ENCODE results near the gene DNAJC11. TPM values are rescaled to one million over a fixed set of nuclear protein-coding genes. Genes with fewer than 3 reads are reported as not detected.

Gene DNAJC11
- total and polyA plus RNA-seq, 10 donors = 13.3 to 66.9 (median 54.6) TPM

DNA sequence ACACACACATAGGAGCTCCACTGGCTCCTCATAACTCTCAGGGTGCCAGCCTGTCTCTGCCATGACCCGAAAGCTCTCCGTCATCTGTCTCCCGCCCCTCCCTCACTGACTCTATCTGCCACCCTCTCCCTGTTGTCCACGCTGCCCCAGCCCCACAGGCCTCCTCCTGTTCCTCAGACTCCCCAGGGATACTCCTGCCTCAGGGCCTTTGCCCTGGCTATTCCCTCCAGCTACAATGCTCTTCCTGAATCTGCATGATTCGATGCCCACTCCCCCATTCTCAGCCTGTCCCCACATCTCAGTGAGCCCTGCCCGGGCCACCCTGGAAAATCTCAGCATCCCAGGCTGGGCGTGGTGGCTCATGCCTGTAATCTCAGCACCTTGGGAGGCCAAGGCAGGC, 24.6 kb upstream of the DNAJC11 start:
- H3K27me3 ChIP-seq (replicated peaks in 1 of 7) = peaks cover 0 to 3% (median 0%) of the 10 kb centered on the region in 7 donors
- H3K9me3 ChIP-seq = no peaks in the 10 kb centered on the region
- no peaks in the 10 kb centered on the region for H3K36me3 ChIP-seq
- intact Hi-C loops (cut with DNase I; ENCODE audit: low total_unique reads) = loop anchor here (5.0 kb wide), 2 partner anchors 166 to 346 kb away; no protein-coding TSS in a partner anchor
- no peak overlapping the region for H3K4me3 ChIP-seq
- DNase-seq = peak; percentile 30
- TF ChIP-seq, protein P1, sequence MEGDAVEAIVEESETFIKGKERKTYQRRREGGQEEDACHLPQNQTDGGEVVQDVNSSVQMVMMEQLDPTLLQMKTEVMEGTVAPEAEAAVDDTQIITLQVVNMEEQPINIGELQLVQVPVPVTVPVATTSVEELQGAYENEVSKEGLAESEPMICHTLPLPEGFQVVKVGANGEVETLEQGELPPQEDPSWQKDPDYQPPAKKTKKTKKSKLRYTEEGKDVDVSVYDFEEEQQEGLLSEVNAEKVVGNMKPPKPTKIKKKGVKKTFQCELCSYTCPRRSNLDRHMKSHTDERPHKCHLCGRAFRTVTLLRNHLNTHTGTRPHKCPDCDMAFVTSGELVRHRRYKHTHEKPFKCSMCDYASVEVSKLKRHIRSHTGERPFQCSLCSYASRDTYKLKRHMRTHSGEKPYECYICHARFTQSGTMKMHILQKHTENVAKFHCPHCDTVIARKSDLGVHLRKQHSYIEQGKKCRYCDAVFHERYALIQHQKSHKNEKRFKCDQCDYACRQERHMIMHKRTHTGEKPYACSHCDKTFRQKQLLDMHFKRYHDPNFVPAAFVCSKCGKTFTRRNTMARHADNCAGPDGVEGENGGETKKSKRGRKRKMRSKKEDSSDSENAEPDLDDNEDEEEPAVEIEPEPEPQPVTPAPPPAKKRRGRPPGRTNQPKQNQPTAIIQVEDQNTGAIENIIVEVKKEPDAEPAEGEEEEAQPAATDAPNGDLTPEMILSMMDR (IDR thresholded peaks at IDR 0.05 in 8 of 11, conservative IDR thresholded peaks at IDR 0.05 in 3 of 11) = peak in 1 of 11 experiments; percentile 9
- no peak for TF ChIP-seq POLR2AphosphoS5 (IDR thresholded peaks at IDR 0.05)
- WGBS, 5 donors = 91 to 93% (median 92%) methylated on average over 7 of the region's 7 CpGs
- no peak overlapping the region for H3K27ac ChIP-seq
- H3K4me1 ChIP-seq = peaks cover 0 to 4% (median 0%) of the 10 kb centered on the region in 6 donors

DNA sequence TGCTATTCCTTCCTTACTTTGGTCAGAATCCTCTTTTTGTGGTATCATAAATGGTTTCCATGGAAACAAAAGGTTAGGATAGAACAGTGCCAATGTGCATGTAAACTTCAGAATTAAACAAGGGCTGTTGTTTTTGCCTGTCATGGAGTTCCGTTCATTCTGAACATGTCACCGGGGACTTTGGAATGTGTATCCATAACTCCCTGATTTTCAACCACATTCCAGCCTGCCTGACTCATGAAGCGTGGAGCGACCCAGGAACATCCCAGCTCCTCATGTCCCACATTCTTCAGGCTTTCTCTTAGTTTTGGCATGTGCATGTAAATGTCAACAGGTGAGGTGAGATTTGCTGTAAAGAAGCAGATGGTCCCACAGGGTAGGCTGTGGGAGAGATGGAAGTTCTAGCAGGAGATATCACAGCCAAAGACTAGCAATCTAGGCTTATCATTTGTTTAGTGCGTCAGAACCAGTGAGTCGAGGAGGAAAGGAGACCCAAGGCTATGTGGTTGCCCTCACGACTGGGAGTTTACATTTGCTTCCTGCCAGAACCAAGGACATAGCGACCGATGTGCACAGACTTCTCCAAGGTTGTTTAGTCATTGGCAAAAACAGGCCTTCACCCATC, 23.0 kb upstream of the DNAJC11 start:
- peak overlapping the region in 4 of 8 donors; percentile 20 to 60 (median 40) for H3K27ac ChIP-seq
- peaks cover 0 to 3% (median 0%) of the 10 kb centered on the region in 7 donors for H3K27me3 ChIP-seq (replicated peaks in 1 of 7)
- no peaks in the 10 kb centered on the region for H3K36me3 ChIP-seq
- H3K4me3 ChIP-seq = no peak overlapping the region
- 64 to 82% (median 76%) methylated on average over 9 of the region's 9 CpGs for WGBS, 5 donors
- peak; percentile 21 for DNase-seq
- intact Hi-C loops (cut with DNase I; ENCODE audit: low total_unique reads) = loop anchor here (5.0 kb wide), 3 partner anchors 168 to 493 kb away; no protein-coding TSS in a partner anchor
- peaks cover 0 to 8% (median 0%) of the 10 kb centered on the region in 6 donors for H3K4me1 ChIP-seq
- no peaks in the 10 kb centered on the region for H3K9me3 ChIP-seq
- TF ChIP-seq POLR2AphosphoS5 (IDR thresholded peaks at IDR 0.05) = peak in 1 of 3 donors; percentile 52
- no peak for TF ChIP-seq POLR2A (IDR thresholded peaks at IDR 0.05)

GRCh38 chr1:6723621-6724428, 22.2 kb upstream of the DNAJC11 start:
- DNase-seq = peak; percentile 28
- H3K4me1 ChIP-seq = peaks cover 0 to 8% (median 0%) of the 10 kb centered on the region in 6 donors
- no peaks in the 10 kb centered on the region for H3K9me3 ChIP-seq
- H3K36me3 ChIP-seq = no peaks in the 10 kb centered on the region
- H3K27me3 ChIP-seq (replicated peaks in 1 of 7) = peaks cover 0 to 6% (median 0%) of the 10 kb centered on the region in 7 donors
- no peak overlapping the region for H3K4me3 ChIP-seq
- intact Hi-C loops (cut with DNase I; ENCODE audit: low total_unique reads) = loop anchor here (5.0 kb wide), 1 partner anchor 493 kb away; no protein-coding TSS in a partner anchor
- TF ChIP-seq, protein P1 (IDR thresholded peaks at IDR 0.05 in 8 of 11, conservative IDR thresholded peaks at IDR 0.05 in 3 of 11) = no peak
- TF ChIP-seq POLR2A (IDR thresholded peaks at IDR 0.05) (no peak), POLR2AphosphoS5 (IDR thresholded peaks at IDR 0.05) (no peak)
- WGBS, 5 donors = 64 to 76% (median 70%) methylated on average over 17 of the region's 17 CpGs
- H3K27ac ChIP-seq = peak overlapping the region in 1 of 8 donors; percentile 60

- intact Hi-C loops (cut with DNase I; ENCODE audit: low total_unique reads) = loop anchor here (10.0 kb wide), 1 partner anchor 934 kb away; no protein-coding TSS in a partner anchor
- peaks cover 0 to 21% (median 16%) of the 10 kb centered on the region in 8 donors for H3K9me3 ChIP-seq
- peaks cover 0 to 4% (median 0%) of the 10 kb centered on the region in 7 donors for H3K27me3 ChIP-seq (replicated peaks in 1 of 7)
- no peak for DNase-seq
- no peak for TF ChIP-seq POLR2A (IDR thresholded peaks at IDR 0.05)
- TF ChIP-seq POLR2AphosphoS5 (IDR thresholded peaks at IDR 0.05) = no peak
- TF ChIP-seq, protein P1 (IDR thresholded peaks at IDR 0.05 in 8 of 11, conservative IDR thresholded peaks at IDR 0.05 in 3 of 11) = no peak
- WGBS, 5 donors = 62 to 96% (median 79%) methylated on average over 1 of the region's 1 CpG
- no peak overlapping the region for H3K27ac ChIP-seq
- H3K36me3 ChIP-seq = no peaks in the 10 kb centered on the region
- H3K4me1 ChIP-seq = no peaks in the 10 kb centered on the region
- H3K4me3 ChIP-seq = no peak overlapping the region
Observed at GRCh38 chr1:6711174-6711573, 9.6 kb upstream of the DNAJC11 start.
